Activated CD8-positive, alpha-beta memory T cell treated with anti-CD3 and anti-CD28 coated beads, Interleukin-2, amount 10 ng/mL, durations not matched to agents 7 days and 5 days (primary cell): ENCODE results near the gene CRKL. TPM values are rescaled to one million over a fixed set of nuclear protein-coding genes. Genes with fewer than 3 reads are reported as not detected.
"Not testable (repeated sequence)": the region's sequence is repeated elsewhere in the genome, so short reads cannot be mapped to it uniquely, and the experiment has no call there.

Experiments
- ATAC-seq: fragments of 150-1000 bp; cut with Tn5 transposase; one replicate; pipeline ENCODE4 v1.10.0; 2021; ENCODE audit warnings: moderate library complexity
- CTCF ChIA-PET: fragments of 350-600 bp; sonication (Branson Sonifier 250); formaldehyde crosslinking; loops from one replicate; lab custom pipeline; 2021; ENCODE audit warnings: antibody characterized with exemption; lab: Charles Lee
- DNase-seq: peaks from one replicate; pipeline ENCODE4 v3.0.0-alpha.2; 2020
- H3K27ac Mint-ChIP-seq: one replicate; pipeline ENCODE4 v1.8.0; 2021; ENCODE audit warnings: mild to moderate bottlenecking, mixed read lengths
- H3K27me3 Mint-ChIP-seq: one replicate; pipeline ENCODE4 v1.8.0; 2021; ENCODE audit warnings: mixed read lengths
- H3K36me3 Mint-ChIP-seq: one replicate; pipeline ENCODE4 v1.8.0; 2021; ENCODE audit warnings: mild to moderate bottlenecking, mixed read lengths
- H3K4me1 Mint-ChIP-seq: one replicate; pipeline ENCODE4 v1.8.0; 2021; ENCODE audit warnings: mixed read lengths
- H3K4me3 Mint-ChIP-seq: one replicate; pipeline ENCODE4 v1.8.0; 2021; ENCODE audit warnings: mild to moderate bottlenecking, moderate library complexity, mixed read lengths
- H3K9me3 Mint-ChIP-seq: one replicate; pipeline ENCODE4 v1.8.0; 2022; ENCODE audit warnings: low read depth, mixed read lengths
- total RNA-seq, 2 experiments: library from RNA; stranded (reverse); gene quantifications; one replicate each; pipeline ENCODE4 v1.2.3, GENCODE V29; 2021

CRKL gene
- total RNA-seq, 2 experiments from 2014 or later: 89.5 to 90.8 TPM

- Mint-ChIP-seq H3K4me1 (peaks cover 21% of the 10 kb centered on the region), H3K27ac (no peak overlapping the region), H3K9me3 (no peaks in the 10 kb centered on the region), H3K36me3 (peaks cover 34% of the 10 kb centered on the region), H3K27me3 (no peaks in the 10 kb centered on the region), H3K4me3 (no peak overlapping the region)
- no peak for ATAC-seq
- CTCF ChIA-PET: no interaction called here
- DNase-seq: no peak
These were observed 12.8 kb downstream of the CRKL start for GRCh38 chr22:20930004-20930403.

GRCh38 chr22:20930435-20930834 is 13.2 kb downstream of the CRKL start:
- ATAC-seq, DNase-seq, H3K4me3 Mint-ChIP-seq, H3K27me3 Mint-ChIP-seq, H3K9me3 Mint-ChIP-seq, CTCF ChIA-PET, H3K27ac Mint-ChIP-seq: not testable (repeated sequence)
- Mint-ChIP-seq H3K36me3 (peaks cover 36% of the 10 kb centered on the region), H3K4me1 (peaks cover 18% of the 10 kb centered on the region)

GRCh38 chr22:20931126-20931654 is 14.0 kb downstream of the CRKL start:
- Mint-ChIP-seq H3K27me3 (no peaks in the 10 kb centered on the region), H3K27ac (no peak overlapping the region), H3K36me3 (peaks cover 38% of the 10 kb centered on the region), H3K4me1 (peaks cover 16% of the 10 kb centered on the region), H3K9me3 (no peaks in the 10 kb centered on the region), H3K4me3 (no peak overlapping the region)
- CTCF ChIA-PET: no interaction called here
- ATAC-seq (no peak), DNase-seq (no peak)

- ATAC-seq: no peak
- no peaks in the 10 kb centered on the region for H3K27me3 Mint-ChIP-seq
- H3K27ac Mint-ChIP-seq: no peak overlapping the region
- peaks cover 47% of the 10 kb centered on the region for H3K36me3 Mint-ChIP-seq
- DNase-seq: no peak
- peaks cover 23% of the 10 kb centered on the region for H3K4me1 Mint-ChIP-seq
- CTCF ChIA-PET: interaction anchor here (1.0 kb wide), 1 partner anchor 28 kb away, joined by 3 read pairs; no protein-coding TSS in a partner anchor
- H3K4me3 Mint-ChIP-seq: no peak overlapping the region
- no peaks in the 10 kb centered on the region for H3K9me3 Mint-ChIP-seq
These were observed 16.7 kb downstream of the CRKL start for GRCh38 chr22:20933910-20934309.

- not testable (repeated sequence) for H3K27me3 Mint-ChIP-seq, DNase-seq, H3K4me3 Mint-ChIP-seq, H3K27ac Mint-ChIP-seq, ATAC-seq, H3K9me3 Mint-ChIP-seq
- Mint-ChIP-seq H3K4me1 (peaks cover 25% of the 10 kb centered on the region), H3K36me3 (peaks cover 44% of the 10 kb centered on the region)
- CTCF ChIA-PET: interaction anchor here (1.0 kb wide), 1 partner anchor 26 kb away, joined by 3 read pairs; no protein-coding TSS in a partner anchor
These were observed 17.8 kb downstream of the CRKL start for GRCh38 chr22:20935049-20935448.

- DNase-seq, CTCF ChIA-PET, ATAC-seq, H3K9me3 Mint-ChIP-seq, H3K4me3 Mint-ChIP-seq, H3K27me3 Mint-ChIP-seq, H3K27ac Mint-ChIP-seq: not testable (repeated sequence)
- Mint-ChIP-seq H3K36me3 (peaks cover 48% of the 10 kb centered on the region), H3K4me1 (peaks cover 31% of the 10 kb centered on the region)
These were observed 18.8 kb downstream of the CRKL start for GRCh38 chr22:20935780-20936539.

- no peaks in the 10 kb centered on the region for H3K27me3 Mint-ChIP-seq
- no peaks in the 10 kb centered on the region for H3K9me3 Mint-ChIP-seq
- ATAC-seq (no peak), DNase-seq (no peak)
- peaks cover 35% of the 10 kb centered on the region for H3K4me1 Mint-ChIP-seq
- no peak overlapping the region for H3K4me3 Mint-ChIP-seq
- CTCF ChIA-PET: interaction anchor here (1.0 to 2.1 kb wide), 2 partner anchors 9 to 15 kb away, joined by 3 to 14 read pairs; no protein-coding TSS in a partner anchor
- peaks cover 53% of the 10 kb centered on the region for H3K36me3 Mint-ChIP-seq
- no peak overlapping the region for H3K27ac Mint-ChIP-seq
These were observed 20.0 kb downstream of the CRKL start for GRCh38 chr22:20937031-20937793.

GRCh38 chr22:20937794-20938671 is 20.8 kb downstream of the CRKL start:
- Mint-ChIP-seq H3K4me3 (no peak overlapping the region), H3K9me3 (no peaks in the 10 kb centered on the region), H3K27me3 (no peaks in the 10 kb centered on the region), H3K4me1 (peaks cover 40% of the 10 kb centered on the region), H3K36me3 (peaks cover 58% of the 10 kb centered on the region), H3K27ac (no peak overlapping the region)
- ATAC-seq (no peak), DNase-seq (no peak)
- CTCF ChIA-PET: interaction anchor here (1.0 to 2.1 kb wide), 2 partner anchors 10 to 16 kb away, joined by 3 to 14 read pairs; no protein-coding TSS in a partner anchor

GRCh38 chr22:20939457-20940185 is 22.4 kb downstream of the CRKL start:
- H3K27me3 Mint-ChIP-seq, H3K9me3 Mint-ChIP-seq, H3K27ac Mint-ChIP-seq, CTCF ChIA-PET, ATAC-seq, H3K4me3 Mint-ChIP-seq, DNase-seq: not testable (repeated sequence)
- H3K36me3 Mint-ChIP-seq: peaks cover 56% of the 10 kb centered on the region
- peaks cover 42% of the 10 kb centered on the region for H3K4me1 Mint-ChIP-seq

- Mint-ChIP-seq H3K4me1 (peaks cover 42% of the 10 kb centered on the region), H3K27me3 (no peaks in the 10 kb centered on the region), H3K27ac (no peak overlapping the region), H3K4me3 (no peak overlapping the region), H3K36me3 (peaks cover 53% of the 10 kb centered on the region), H3K9me3 (no peaks in the 10 kb centered on the region)
- ATAC-seq: no peak
- CTCF ChIA-PET: no interaction called here
- DNase-seq: no peak
These were observed 23.0 kb downstream of the CRKL start for GRCh38 chr22:20940186-20940651.

- ATAC-seq: no peak
- H3K27ac Mint-ChIP-seq: no peak overlapping the region
- H3K9me3 Mint-ChIP-seq: no peaks in the 10 kb centered on the region
- DNase-seq: no peak
- H3K4me1 Mint-ChIP-seq: peaks cover 44% of the 10 kb centered on the region
- CTCF ChIA-PET: interaction anchor here (1.7 kb wide), 1 partner anchor 24 kb away, joined by 6 read pairs; the partner anchor contains the start of gene CRKL
- H3K36me3 Mint-ChIP-seq: peaks cover 53% of the 10 kb centered on the region
- no peaks in the 10 kb centered on the region for H3K27me3 Mint-ChIP-seq
- no peak overlapping the region for H3K4me3 Mint-ChIP-seq
These were observed 23.7 kb downstream of the CRKL start for GRCh38 chr22:20940904-20941385.
